Thymus (tissue), 11 donors: ENCODE measurements around the gene DUS1L. TPM values are rescaled to one million over a fixed set of nuclear protein-coding genes. Genes with fewer than 3 reads are reported as not detected.

Experiments
- DNase-seq, 9 donors: peaks; one replicate each; pipeline ENCODE4 v3.0.0-alpha.2; 2013; ENCODE audit warnings: low spot score in 9 of 9, low read depth in 6 of 9, missing footprints in 1 of 9
- H3K27ac ChIP-seq, 2 donors: one replicate each; pipeline ENCODE4 v1.5.1; 2013; ENCODE audit warnings: control low read depth in 1 of 2, low read depth in 1 of 2, low read length in 1 of 2, mild to moderate bottlenecking in 1 of 2, moderate library complexity in 1 of 2
- H3K27me3 ChIP-seq, 2 donors: one replicate each; pipeline ENCODE4 v1.5.1; 2013; ENCODE audit warnings: low read length in 1 of 2; ENCODE audit not compliant: control insufficient read depth in 2 of 2, insufficient read depth in 1 of 2
- H3K36me3 ChIP-seq, 2 donors: one replicate each; pipeline ENCODE4 v1.5.1; 2013; ENCODE audit warnings: low read length in 1 of 2, mild to moderate bottlenecking in 1 of 2, moderate library complexity in 1 of 2; ENCODE audit not compliant: control insufficient read depth in 2 of 2, insufficient read depth in 2 of 2
- H3K4me1 ChIP-seq, 2 donors: one replicate each; pipeline ENCODE4 v1.5.1; 2013; ENCODE audit warnings: low read length in 2 of 2; ENCODE audit not compliant: control insufficient read depth in 2 of 2, insufficient read depth in 2 of 2
- H3K4me3 ChIP-seq, 2 donors: one replicate each; pipeline ENCODE4 v1.5.1; 2013; ENCODE audit warnings: low read length in 2 of 2, control low read depth in 1 of 2, mild to moderate bottlenecking in 1 of 2
- H3K9me3 ChIP-seq, 2 donors: one replicate each; pipeline ENCODE4 v1.5.1; 2013; ENCODE audit warnings: low read length in 1 of 2, mild to moderate bottlenecking in 1 of 2; ENCODE audit not compliant: control insufficient read depth in 2 of 2, insufficient read depth in 1 of 2
- WGBS: extraction: QIAGEN DNeasy Blood & Tissue Kit; methylation state at CpG from one replicate; pipeline ENCODE4 v1.1.7; 2013; 5-methylcytosine and 5-hydroxymethylcytosine counted together
- polyA plus RNA-seq: library from polyadenylated mRNA; stranded (reverse); fragments of 200-250 nt; gene quantifications from one replicate; pipeline ENCODE4 v1.2.3, GENCODE V29; 2013
- total RNA-seq: library from RNA; stranded (reverse); fragments of 120-200 nt; gene quantifications from one replicate; pipeline ENCODE4 v1.2.4, GENCODE V29; 2013
- donor health status: healthy.

The DUS1L gene
- total and polyA plus RNA-seq, 2 donors: 57.9 to 147 TPM

DNA sequence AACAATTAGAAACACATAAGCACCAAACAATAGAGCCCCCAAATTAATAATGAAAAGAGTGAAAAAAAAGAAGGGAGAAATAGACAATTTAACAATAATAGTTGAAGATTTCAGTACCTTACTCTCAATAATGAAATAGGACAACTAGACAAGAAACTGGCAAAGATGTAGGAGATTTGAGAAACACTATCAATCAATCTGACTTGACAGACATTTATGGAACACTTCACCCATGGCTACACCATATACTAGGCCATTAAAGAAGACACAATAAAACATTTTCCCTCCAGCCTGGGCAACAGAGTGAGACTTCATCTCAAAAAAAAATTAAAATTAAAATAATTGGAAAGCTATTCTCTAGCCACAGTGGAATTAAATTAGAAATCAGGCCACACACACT lies 5.0 kb upstream of the DUS1L start:
- H3K9me3 ChIP-seq: peaks cover 0 to 4% of the 10 kb centered on the region in 2 donors
- no peak overlapping the region for H3K27ac ChIP-seq
- no peak for DNase-seq
- no peaks in the 10 kb centered on the region for H3K36me3 ChIP-seq
- peaks cover 0 to 4% of the 10 kb centered on the region in 2 donors for H3K27me3 ChIP-seq
- H3K4me1 ChIP-seq: peaks cover 8% of the 10 kb centered on the region in 2 donors
- H3K4me3 ChIP-seq: no peak overlapping the region

- H3K27ac ChIP-seq: peak overlapping the region in 1 of 2 donors; percentile 52
- 1% methylated on average over 47 of the region's 47 CpGs for WGBS
- peak overlapping the region; percentile 72 to 91 for H3K4me3 ChIP-seq
- peaks cover 0 to 4% of the 10 kb centered on the region in 2 donors for H3K9me3 ChIP-seq
- peaks cover 17% of the 10 kb centered on the region in 2 donors for H3K4me1 ChIP-seq
- peak in 3 of 9 donors; percentile 28 to 48 (median 34) for DNase-seq
- no peaks in the 10 kb centered on the region for H3K27me3 ChIP-seq
- H3K36me3 ChIP-seq: peaks cover 31 to 40% of the 10 kb centered on the region in 2 donors
Measured at GRCh38 chr17:82065193-82065637, 389 bp downstream of the DUS1L start.

DNA sequence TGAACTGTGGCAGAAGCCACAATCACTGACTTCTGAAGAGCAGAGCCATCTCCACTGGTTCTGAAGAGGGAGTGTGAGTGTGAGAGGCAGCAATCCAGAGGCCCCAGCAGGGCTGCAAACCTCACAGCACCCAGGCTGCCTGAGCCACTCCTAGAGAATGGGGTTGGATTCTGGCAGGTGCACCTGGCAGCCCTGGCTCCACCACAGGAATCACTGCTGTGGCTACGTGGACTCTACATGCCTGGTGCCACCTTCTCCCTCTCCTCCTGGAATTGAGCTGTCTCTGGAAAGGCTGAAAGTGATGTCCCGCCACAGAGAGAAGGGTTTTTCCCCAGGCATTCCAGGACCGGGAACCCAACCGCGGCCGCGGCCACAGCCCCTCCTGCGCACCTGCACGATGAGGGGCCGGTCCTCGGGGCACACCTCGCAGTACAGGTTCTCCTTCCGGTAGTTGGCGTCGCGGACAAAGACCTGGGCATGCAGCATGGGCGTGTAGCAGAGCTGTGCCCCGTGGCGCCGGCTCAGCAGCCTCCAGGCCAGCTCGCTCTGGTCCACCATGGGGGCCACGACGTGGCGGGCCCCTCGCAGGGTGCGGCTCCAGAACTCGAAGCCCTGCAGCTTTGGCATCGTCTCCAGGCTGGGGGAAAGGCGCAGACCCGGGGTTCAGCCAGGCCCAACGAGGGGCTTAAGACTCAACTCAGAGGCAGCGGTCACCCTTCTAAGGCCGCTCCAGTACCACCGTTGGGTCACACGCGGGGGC lies 991 bp downstream of the DUS1L start:
- Histone ChIP-seq H3K36me3 (peaks cover 37 to 45% of the 10 kb centered on the region in 2 donors), H3K27me3 (no peaks in the 10 kb centered on the region), H3K9me3 (peaks cover 0 to 4% of the 10 kb centered on the region in 2 donors), H3K27ac (peak overlapping the region in 1 of 2 donors; percentile 52), H3K4me3 (peak overlapping the region; percentile 72 to 91), H3K4me1 (peaks cover 17% of the 10 kb centered on the region in 2 donors)
- no peak for DNase-seq
- WGBS: 62% methylated on average over 36 of the region's 36 CpGs

GRCh38 chr17:82063424-82064415 lies 1.9 kb downstream of the DUS1L start:
- H3K27me3 ChIP-seq: no peaks in the 10 kb centered on the region
- H3K36me3 ChIP-seq: peaks cover 46 to 53% of the 10 kb centered on the region in 2 donors
- H3K27ac ChIP-seq: no peak overlapping the region
- H3K4me1 ChIP-seq: peaks cover 17% of the 10 kb centered on the region in 2 donors
- peaks cover 0 to 4% of the 10 kb centered on the region in 2 donors for H3K9me3 ChIP-seq
- no peak overlapping the region for H3K4me3 ChIP-seq
- no peak for DNase-seq
- WGBS: 91% methylated on average over 20 of the region's 20 CpGs

DNA sequence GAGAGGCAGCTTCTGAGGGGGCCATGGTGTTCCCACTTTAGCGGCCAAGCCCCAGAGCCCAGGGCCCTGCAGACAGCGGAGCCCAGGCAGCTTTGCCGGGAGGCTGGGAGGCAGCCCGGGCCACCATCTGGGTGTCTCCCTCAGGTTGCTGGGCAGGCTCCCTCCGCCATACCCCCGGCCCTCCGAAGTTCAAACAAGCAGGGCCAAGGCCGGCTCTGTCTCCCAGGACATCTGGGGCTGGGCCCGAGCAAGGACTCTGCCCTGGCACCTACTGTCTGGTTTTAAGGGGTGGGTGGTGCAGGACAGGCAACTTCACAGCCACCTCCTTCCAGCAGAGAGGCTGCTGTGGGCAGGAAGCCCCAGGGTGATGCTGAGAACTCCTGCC lies 2.6 kb downstream of the DUS1L start:
- Histone ChIP-seq H3K27ac (no peak overlapping the region), H3K4me3 (no peak overlapping the region), H3K4me1 (peaks cover 17% of the 10 kb centered on the region in 2 donors), H3K36me3 (peaks cover 53 to 61% of the 10 kb centered on the region in 2 donors), H3K9me3 (peaks cover 0 to 4% of the 10 kb centered on the region in 2 donors), H3K27me3 (no peaks in the 10 kb centered on the region)
- DNase-seq: no peak
- 99% methylated on average over 9 of the region's 9 CpGs for WGBS

- H3K4me3 ChIP-seq: no peak overlapping the region
- H3K27ac ChIP-seq: no peak overlapping the region
- peaks cover 17% of the 10 kb centered on the region in 2 donors for H3K4me1 ChIP-seq
- H3K36me3 ChIP-seq: peaks cover 60 to 67% of the 10 kb centered on the region in 2 donors
- no peak for DNase-seq
- H3K9me3 ChIP-seq: peaks cover 0 to 4% of the 10 kb centered on the region in 2 donors
- no peaks in the 10 kb centered on the region for H3K27me3 ChIP-seq
- 96% methylated on average over 24 of the region's 24 CpGs for WGBS
Measured at GRCh38 chr17:82062076-82062983, 3.3 kb downstream of the DUS1L start.

DNA sequence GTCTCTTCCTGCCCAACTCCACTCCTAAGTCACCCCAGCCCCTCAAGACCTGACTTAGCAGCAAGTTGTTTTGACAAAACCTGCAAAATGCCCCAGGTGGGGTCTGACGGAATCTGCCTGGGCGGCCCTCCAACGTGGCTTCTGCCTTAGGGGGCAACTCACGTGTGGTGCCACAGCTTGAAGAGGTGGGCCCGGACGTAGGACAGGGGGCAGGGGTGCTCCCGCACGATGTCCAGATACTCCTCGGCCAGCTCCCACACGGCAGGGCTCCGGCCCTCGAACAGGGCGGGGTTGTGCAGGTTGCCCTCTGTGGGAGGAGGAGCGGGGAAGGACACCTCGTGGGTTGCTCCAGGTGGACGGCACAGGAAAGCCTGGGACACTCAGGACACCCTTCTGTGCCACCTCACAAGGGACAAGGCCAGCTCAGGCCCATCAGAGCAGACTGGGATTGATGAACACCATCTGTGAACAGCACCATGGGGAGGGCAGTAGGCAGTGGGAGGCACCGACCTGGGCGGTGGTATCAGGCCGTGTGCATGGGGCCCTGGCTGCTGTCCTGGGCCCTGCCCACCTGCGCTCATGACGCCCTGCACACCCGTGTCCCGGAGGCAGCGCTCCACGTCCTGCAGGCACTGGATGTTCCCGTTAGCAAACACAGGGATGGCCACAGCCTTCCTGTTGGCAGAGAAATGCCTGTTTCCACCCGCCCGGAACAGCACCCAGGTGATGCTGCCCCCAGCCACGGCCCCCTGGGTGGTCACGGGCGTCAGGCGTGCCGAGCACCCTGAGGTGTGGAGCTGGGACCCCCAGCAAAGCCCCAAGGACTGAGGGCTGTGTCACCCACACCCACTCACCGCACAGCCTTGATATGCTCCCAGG lies 4.3 kb downstream of the DUS1L start:
- Histone ChIP-seq H3K4me1 (peaks cover 14% of the 10 kb centered on the region in 2 donors), H3K4me3 (no peak overlapping the region), H3K27ac (no peak overlapping the region), H3K27me3 (no peaks in the 10 kb centered on the region), H3K9me3 (peaks cover 0 to 4% of the 10 kb centered on the region in 2 donors), H3K36me3 (peaks cover 70 to 76% of the 10 kb centered on the region in 2 donors)
- WGBS: 98% methylated on average over 34 of the region's 34 CpGs
- DNase-seq: no peak

- WGBS: 92% methylated on average over 14 of the region's 14 CpGs
- peaks cover 9% of the 10 kb centered on the region in 2 donors for H3K4me1 ChIP-seq
- no peaks in the 10 kb centered on the region for H3K27me3 ChIP-seq
- H3K9me3 ChIP-seq: no peaks in the 10 kb centered on the region
- H3K4me3 ChIP-seq: no peak overlapping the region
- peaks cover 77 to 83% of the 10 kb centered on the region in 2 donors for H3K36me3 ChIP-seq
- no peak for DNase-seq
- H3K27ac ChIP-seq: no peak overlapping the region
Measured at GRCh38 chr17:82060614-82061013, 5.0 kb downstream of the DUS1L start.
